UCSD-AML1 (cell line): ENCODE results near the gene FSTL1.

Source experiments
- DNase-seq: peaks from one replicate; lab custom pipeline; 2025; ENCODE audit not compliant: unreplicated experiment; lab: John Stamatoyannopoulos, UW

Gene FSTL1

GRCh38 chr3:120440762-120441161, 10.0 kb downstream of the FSTL1 start:
- DNase-seq = no peak

- DNase-seq = no peak
These were observed 10.6 kb downstream of the FSTL1 start for GRCh38 chr3:120440001-120440703.

- DNase-seq = no peak
These were observed 12.0 kb downstream of the FSTL1 start for GRCh38 chr3:120438665-120439370.

DNA sequence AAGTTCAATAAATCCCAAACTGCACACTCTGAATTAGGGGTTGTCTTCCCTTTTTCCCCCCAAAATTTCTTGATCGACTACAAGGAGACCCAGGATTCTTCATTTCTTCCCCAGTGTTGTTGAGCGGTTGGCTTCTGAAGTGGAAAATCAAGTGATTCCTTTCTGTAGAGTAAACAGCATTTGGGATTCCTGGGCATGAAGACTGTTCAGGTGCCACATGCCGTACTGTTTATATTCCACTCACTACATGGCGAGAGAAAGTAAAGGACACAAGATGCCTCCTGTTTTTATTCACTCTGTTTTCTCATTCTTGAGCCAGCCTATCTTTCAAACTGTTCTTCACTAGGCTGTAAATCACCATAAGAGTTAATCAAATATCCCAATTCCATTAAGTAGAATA, 12.6 kb downstream of the FSTL1 start:
- DNase-seq = no peak

DNA sequence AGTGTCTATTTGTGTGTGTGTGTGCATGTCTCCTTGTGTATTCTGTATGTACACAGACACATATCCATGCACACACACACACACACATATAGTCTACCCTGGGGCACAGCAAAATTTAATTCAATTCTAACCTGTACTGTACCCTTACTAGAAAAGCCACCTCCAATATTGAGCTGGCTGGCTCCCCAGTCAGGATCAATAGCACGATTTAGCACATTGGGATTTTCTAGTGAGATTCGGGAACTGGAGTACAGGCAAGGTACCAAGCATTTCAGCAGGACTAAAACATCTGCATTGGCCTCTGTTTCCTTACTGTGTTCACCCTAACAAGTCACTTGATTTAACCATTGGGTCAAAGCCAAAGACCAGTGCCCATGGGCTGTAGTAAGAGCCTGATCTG, 13.2 kb downstream of the FSTL1 start:
- no peak for DNase-seq

GRCh38 chr3:120436523-120437050, 14.2 kb downstream of the FSTL1 start:
- no peak for DNase-seq

GRCh38 chr3:120435621-120436020, 15.2 kb downstream of the FSTL1 start:
- DNase-seq = no peak

- DNase-seq = no peak
These were observed 17.0 kb downstream of the FSTL1 start for GRCh38 chr3:120433662-120434331.

GRCh38 chr3:120432150-120432860, 18.5 kb downstream of the FSTL1 start:
- DNase-seq = no peak

GRCh38 chr3:120429921-120430361, 20.9 kb downstream of the FSTL1 start:
- no peak for DNase-seq

DNA sequence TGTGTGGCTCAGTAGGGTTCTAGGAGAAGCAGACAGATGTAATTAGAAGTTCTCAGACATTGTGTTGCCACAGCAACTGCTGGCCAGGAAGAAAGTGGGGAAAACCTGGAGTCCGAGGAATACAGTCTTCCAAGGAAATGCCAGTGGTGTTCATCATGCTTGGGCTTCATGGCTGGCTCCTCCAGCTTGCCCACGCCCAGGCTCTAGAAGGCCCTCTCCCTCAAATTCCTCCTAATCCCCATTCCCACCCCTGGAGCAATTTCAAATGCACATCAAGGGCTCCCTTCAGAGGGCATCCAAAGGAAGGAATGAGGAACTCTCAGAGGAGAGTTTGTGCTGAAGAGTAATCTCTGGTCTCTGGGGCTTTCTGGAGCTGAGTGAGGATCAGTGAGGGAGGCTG, 21.9 kb downstream of the FSTL1 start:
- DNase-seq = no peak

GRCh38 chr3:120427201-120427600, 23.6 kb downstream of the FSTL1 start:
- no peak for DNase-seq

DNA sequence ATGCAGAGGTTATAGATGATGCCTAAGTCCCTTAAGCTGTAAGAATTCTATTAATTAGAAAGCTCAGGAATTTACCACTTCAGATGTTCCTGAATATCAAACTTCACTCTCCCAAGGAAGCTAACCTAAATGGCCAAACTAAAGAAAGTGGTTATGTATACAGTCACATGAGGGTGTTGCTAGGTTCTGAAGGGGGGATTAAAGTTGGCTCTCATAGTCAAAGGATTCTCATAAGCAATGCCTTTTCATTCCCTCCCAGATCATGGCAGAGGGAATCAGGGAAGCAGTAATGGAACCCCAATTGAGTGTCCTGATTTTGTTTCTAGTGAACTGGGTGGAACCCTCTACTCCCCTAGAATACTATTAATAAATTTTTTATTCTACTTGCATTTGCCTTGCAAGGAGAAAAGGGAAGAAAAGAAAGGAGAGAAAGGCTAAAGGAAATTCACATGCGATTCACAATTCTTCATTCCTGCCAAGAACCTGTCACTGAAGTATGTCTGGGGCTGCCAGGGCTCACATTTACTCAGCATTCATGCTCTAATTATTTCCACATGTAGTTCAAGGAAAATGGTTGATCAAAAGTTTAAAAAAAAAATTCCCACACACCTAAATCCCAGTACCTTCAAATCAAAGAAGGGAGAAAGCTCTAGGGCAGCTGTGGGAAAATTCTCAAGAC, 25.1 kb downstream of the FSTL1 start:
- no peak for DNase-seq

GRCh38 chr3:120424976-120425570, 25.7 kb downstream of the FSTL1 start:
- no peak for DNase-seq

GRCh38 chr3:120424506-120424905, 26.3 kb downstream of the FSTL1 start:
- no peak for DNase-seq

GRCh38 chr3:120423432-120423831, 27.4 kb downstream of the FSTL1 start:
- no peak for DNase-seq

- no peak for DNase-seq
These were observed 28.9 kb downstream of the FSTL1 start for GRCh38 chr3:120421926-120422325.

- DNase-seq = no peak
These were observed 29.8 kb downstream of the FSTL1 start for GRCh38 chr3:120420928-120421551.

GRCh38 chr3:120420360-120420759, 30.4 kb downstream of the FSTL1 start:
- DNase-seq = no peak

DNA sequence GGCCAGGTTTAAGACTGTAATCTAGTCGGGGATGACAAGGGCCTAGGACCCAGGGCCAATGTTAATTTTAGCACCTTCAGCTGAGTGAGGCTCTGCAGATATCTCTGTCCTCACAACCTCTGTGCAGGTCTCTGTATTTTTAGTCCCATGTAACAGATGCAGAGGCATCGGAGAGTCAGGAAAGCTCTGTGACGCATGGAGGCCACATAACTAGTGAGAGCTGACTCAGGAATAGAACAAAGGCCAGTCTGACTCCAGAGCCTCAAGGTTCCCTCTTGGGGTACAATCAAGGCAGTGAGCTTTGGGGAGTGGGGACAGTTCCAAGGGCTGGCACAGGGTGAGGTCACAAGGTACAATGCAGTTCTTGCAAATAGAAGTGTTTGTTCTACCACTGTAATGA, 31.0 kb downstream of the FSTL1 start:
- DNase-seq = no peak
